Adrenal gland (tissue), 12 donors: ENCODE measurements around the gene UNC13C. TPM values are rescaled to one million over a fixed set of nuclear protein-coding genes. Genes with fewer than 3 reads are reported as not detected.

Experiments
- DNase-seq, 7 donors: peaks; one replicate each; pipeline ENCODE4 v3.0.0-alpha.2; 2019 to 2020
- H3K27ac ChIP-seq, 5 donors: fragments of 200-600 bp; sonication (generic) in 4 of 5; 1 replicate in 3 of 5; 2 replicates in 2 of 5; pipeline versions ENCODE4 v1.5.1 to v1.8.0; 2016 to 2020; ENCODE audit warnings: mild to moderate bottlenecking in 1 of 5
- H3K27me3 ChIP-seq: fragments of 200-600 bp; 2 replicates; pipeline ENCODE4 v1.8.0; 2021
- H3K36me3 ChIP-seq, 2 donors: fragments of 200-600 bp; replicated peaks in 1 of 2; 1 replicate in 1 of 2; 2 replicates in 1 of 2; pipeline versions ENCODE4 v1.5.1 to v1.8.0; 2018 to 2022
- H3K4me1 ChIP-seq, 2 donors: fragments of 200-600 bp; replicated peaks in 1 of 2; 1 replicate in 1 of 2; 2 replicates in 1 of 2; pipeline versions ENCODE4 v1.5.1 to v1.8.0; 2018 to 2021
- H3K4me3 ChIP-seq, 4 donors: fragments of 200-600 bp; sonication (generic) in 3 of 4; one replicate each; pipeline ENCODE4 v1.5.1; 2016 to 2018
- H3K9me3 ChIP-seq, 3 donors: fragments of 200-600 bp; sonication (generic) in 1 of 3; replicated peaks in 1 of 3; 1 replicate in 2 of 3; 2 replicates in 1 of 3; pipeline versions ENCODE4 v1.5.1 to v1.8.0; 2016 to 2021
- POLR2A ChIP-seq, 2 donors: fragments of 450-650 bp; IDR thresholded peaks; one replicate each; pipeline ENCODE4 v1.6.1; 2017; ENCODE audit warnings: antibody characterized with exemption in 2 of 2, mild to moderate bottlenecking in 2 of 2, moderate library complexity in 1 of 2
- WGBS, 4 donors: extraction: QIAGEN DNeasy Blood & Tissue Kit in 2 of 4; methylation state at CpG; one replicate each; pipeline versions ENCODE4 v1.1.5 to v1.1.7; 2013 to 2017; 5-methylcytosine and 5-hydroxymethylcytosine counted together
- intact Hi-C, 2 donors: fragments of 100-400 bp; cut with DNase I; formaldehyde crosslinking; loops; one replicate each; pipeline versions ENCODE4 v1.14.1 to v1.15.0; 2022 to 2023
- polyA plus RNA-seq, 3 donors: library from polyadenylated mRNA; stranded (reverse); fragments of 200-250 nt in 2 of 3; fragments of 350-450 nt in 1 of 3; fragmentation: Illumina TruSeq in 1 of 3; extraction: RNeasy Lipid Tissue Mini Kit (QIAGEN cat#74804) in 1 of 3; gene quantifications; one replicate each; pipeline ENCODE4 v1.2.3, GENCODE V29; 2013 to 2014
- total RNA-seq, 9 donors: library from RNA; depleted of rRNA in 4 of 9; stranded (reverse); fragments of >200 nt in 4 of 9; fragments of 120-200 nt in 1 of 9; fragmentation: NEBNext Ultra II Directional in 1 of 9; extraction: Animal tissue kit (Norgen Biotek cat#: 25700) in 1 of 9; gene quantifications; one replicate each; pipeline versions ENCODE4 v1.1.0 to v1.2.4, GENCODE V29; 2013 to 2023
- TF ChIP-seq, protein P1 (sequence below), 6 experiments: fragments of 450-650 bp in 4 of 6; fragments of 200-600 bp in 2 of 6; sonication (generic) in 1 of 6; IDR thresholded peaks; 1 replicate in 5 of 6; 2 replicates in 1 of 6; pipeline versions ENCODE4 v1.5.1 to v1.8.0; 2016 to 2021; ENCODE audit warnings: antibody characterized with exemption in 6 of 6, mild to moderate bottlenecking in 2 of 6, moderate library complexity in 1 of 6
- donor health status: healthy with polysubstance abuse.
- donor health status: Bipolar disorder and iron deficiency.
- donor health status: DM: yes; HTN: yes; CAD: no.
- donor health status: DM: no; HTN: no; CAD: no.
- donor health status: DM: no; HTN: no; CAD: no.
- donor health status: DM: yes; HTN: yes; CAD: no.

UNC13C gene
- total and polyA plus RNA-seq, 12 donors: 0.04 to 0.61 (median 0.20) TPM; not detected in 4

DNA sequence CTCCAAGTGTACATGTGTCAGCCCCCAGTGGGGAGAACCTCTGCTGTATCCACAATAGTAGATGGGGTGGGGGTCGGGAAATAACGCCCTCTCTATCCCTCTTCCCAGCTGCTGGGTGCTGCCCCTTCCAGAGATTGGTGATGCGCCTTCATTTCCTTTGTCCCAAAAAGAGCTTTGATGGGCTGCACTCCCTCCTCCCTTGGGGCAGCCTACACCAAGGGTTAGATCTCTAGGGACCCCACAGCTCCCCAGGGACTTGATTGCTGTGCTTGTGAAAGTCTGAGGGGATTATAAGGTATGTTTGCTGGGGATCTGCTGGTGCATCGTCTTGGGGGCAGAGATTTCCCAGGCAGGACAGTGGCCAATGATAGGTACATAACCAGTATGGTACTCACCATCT is 105.3 kb downstream of the UNC13C start:
- no peak for TF ChIP-seq POLR2A (IDR thresholded peaks at IDR 0.05)
- TF ChIP-seq, protein P1, sequence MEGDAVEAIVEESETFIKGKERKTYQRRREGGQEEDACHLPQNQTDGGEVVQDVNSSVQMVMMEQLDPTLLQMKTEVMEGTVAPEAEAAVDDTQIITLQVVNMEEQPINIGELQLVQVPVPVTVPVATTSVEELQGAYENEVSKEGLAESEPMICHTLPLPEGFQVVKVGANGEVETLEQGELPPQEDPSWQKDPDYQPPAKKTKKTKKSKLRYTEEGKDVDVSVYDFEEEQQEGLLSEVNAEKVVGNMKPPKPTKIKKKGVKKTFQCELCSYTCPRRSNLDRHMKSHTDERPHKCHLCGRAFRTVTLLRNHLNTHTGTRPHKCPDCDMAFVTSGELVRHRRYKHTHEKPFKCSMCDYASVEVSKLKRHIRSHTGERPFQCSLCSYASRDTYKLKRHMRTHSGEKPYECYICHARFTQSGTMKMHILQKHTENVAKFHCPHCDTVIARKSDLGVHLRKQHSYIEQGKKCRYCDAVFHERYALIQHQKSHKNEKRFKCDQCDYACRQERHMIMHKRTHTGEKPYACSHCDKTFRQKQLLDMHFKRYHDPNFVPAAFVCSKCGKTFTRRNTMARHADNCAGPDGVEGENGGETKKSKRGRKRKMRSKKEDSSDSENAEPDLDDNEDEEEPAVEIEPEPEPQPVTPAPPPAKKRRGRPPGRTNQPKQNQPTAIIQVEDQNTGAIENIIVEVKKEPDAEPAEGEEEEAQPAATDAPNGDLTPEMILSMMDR (IDR thresholded peaks at IDR 0.05): no peak
- Histone ChIP-seq H3K36me3 (no peaks in the 10 kb centered on the region), H3K27ac (no peak overlapping the region), H3K9me3 (no peaks in the 10 kb centered on the region), H3K4me1 (no peaks in the 10 kb centered on the region), H3K27me3 (peaks cover 9% of the 10 kb centered on the region), H3K4me3 (no peak overlapping the region)
- WGBS, 4 donors: 57 to 78% (median 63%) methylated on average over 3 to 4 of the region's 4 CpGs
- intact Hi-C loops: loop anchor here in 1 of 2 donors (10.0 kb wide), 1 partner anchor 1021 kb away; no protein-coding TSS in a partner anchor
- DNase-seq: no peak

DNA sequence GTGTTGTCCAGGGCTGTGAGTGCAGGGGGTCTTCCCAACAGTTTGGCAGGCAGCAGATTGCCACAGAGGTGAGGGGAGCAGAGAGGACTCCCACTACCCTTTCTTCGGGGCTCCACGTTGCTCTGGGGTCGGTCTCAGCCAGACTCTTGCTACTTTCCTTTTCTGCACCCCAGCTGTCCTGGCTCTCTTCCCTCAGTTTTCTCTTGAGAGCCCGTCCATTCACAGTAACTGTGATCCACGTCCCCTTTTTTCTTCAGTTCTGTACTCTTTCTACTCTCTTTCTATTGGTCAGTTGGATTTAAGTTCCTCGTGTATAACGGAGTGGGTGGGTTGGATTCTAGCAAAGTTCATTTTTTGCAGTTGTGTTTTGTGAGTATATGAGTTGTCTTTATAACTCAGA is 105.8 kb downstream of the UNC13C start:
- no peaks in the 10 kb centered on the region for H3K4me1 ChIP-seq
- TF ChIP-seq, protein P1 (IDR thresholded peaks at IDR 0.05): no peak
- TF ChIP-seq POLR2A (IDR thresholded peaks at IDR 0.05): no peak
- no peaks in the 10 kb centered on the region for H3K9me3 ChIP-seq
- intact Hi-C loops: loop anchor here in 1 of 2 donors (10.0 kb wide), 1 partner anchor 1021 kb away; no protein-coding TSS in a partner anchor
- H3K27ac ChIP-seq: no peak overlapping the region
- no peak for DNase-seq
- no peak overlapping the region for H3K4me3 ChIP-seq
- no peaks in the 10 kb centered on the region for H3K36me3 ChIP-seq
- WGBS, 4 donors: 63 to 75% (median 69%) methylated on average over 7 of the region's 7 CpGs
- peaks cover 9% of the 10 kb centered on the region for H3K27me3 ChIP-seq

DNA sequence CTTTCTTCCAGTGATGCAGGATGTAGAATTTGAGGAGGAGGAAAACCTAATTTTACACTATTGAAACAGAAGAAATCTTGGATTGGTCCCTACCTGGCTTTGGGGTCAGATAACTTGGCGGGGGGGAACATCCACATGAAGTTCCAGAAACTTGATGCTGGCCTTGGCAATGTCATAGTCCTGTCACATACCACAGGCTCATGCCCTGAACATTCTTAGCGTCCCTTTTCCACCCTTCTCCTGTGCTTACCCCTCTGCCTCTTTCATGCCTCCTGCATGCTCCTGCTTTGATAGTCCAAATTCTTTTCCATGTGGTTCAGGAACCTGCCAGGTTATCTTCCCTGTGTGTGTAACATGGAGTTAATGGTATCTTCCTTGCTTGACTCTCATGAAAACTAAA is 110.6 kb downstream of the UNC13C start:
- no peaks in the 10 kb centered on the region for H3K4me1 ChIP-seq
- peaks cover 2% of the 10 kb centered on the region for H3K27me3 ChIP-seq
- no peak for TF ChIP-seq POLR2A (IDR thresholded peaks at IDR 0.05)
- TF ChIP-seq, protein P1 (IDR thresholded peaks at IDR 0.05): no peak
- intact Hi-C loops: loop anchor here in 1 of 2 donors (10.0 kb wide), 1 partner anchor 1016 kb away; no protein-coding TSS in a partner anchor
- H3K36me3 ChIP-seq: no peaks in the 10 kb centered on the region
- H3K9me3 ChIP-seq: no peaks in the 10 kb centered on the region
- H3K27ac ChIP-seq: no peak overlapping the region
- DNase-seq: no peak
- WGBS, 4 donors: 66 to 73% (median 69%) methylated on average over 2 of the region's 2 CpGs
- H3K4me3 ChIP-seq: no peak overlapping the region

DNA sequence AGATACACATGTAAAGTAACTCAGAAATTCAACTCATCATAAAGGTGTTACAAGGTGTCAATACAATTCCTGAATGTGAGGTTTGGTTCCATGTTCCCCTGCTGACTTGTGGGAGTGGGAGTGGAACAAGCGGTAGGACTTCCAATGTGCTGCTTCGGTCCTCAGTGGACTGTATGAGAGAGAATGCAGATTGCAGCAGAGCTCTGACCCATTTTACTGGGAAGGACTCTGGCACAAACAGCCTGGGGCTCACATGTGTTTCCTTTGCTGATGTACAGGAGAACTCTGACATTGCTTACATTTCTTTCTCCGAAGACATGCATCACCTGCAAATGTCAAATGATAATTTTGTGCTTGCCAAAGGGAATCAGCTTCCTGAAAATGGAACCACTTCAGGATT is 111.5 kb downstream of the UNC13C start:
- 74 to 80% (median 75%) methylated on average over 3 of the region's 3 CpGs for WGBS, 4 donors
- DNase-seq: no peak
- TF ChIP-seq, protein P1 (IDR thresholded peaks at IDR 0.05): no peak
- TF ChIP-seq POLR2A (IDR thresholded peaks at IDR 0.05): no peak
- Histone ChIP-seq H3K4me3 (no peak overlapping the region), H3K27ac (no peak overlapping the region), H3K36me3 (no peaks in the 10 kb centered on the region), H3K4me1 (no peaks in the 10 kb centered on the region), H3K27me3 (no peaks in the 10 kb centered on the region), H3K9me3 (no peaks in the 10 kb centered on the region)
- intact Hi-C loops: loop anchor here in 1 of 2 donors (10.0 kb wide), 1 partner anchor 1015 kb away; no protein-coding TSS in a partner anchor
